SK-N-MC (cell line): Measurements from ENCODE around the gene DCAF11.
A peak's percentile ranks its signal among the peaks of the same experiment; 100 is the strongest.

Experiments
- DNase-seq: peaks from one replicate; pipeline ENCODE4 v3.0.0-alpha.2; 2011; ENCODE audit warnings: low read depth, low spot score
- H3K27ac ChIP-seq: fragments of 200-600 bp; sonication (generic); 2 replicates; pipeline ENCODE4 v1.5.1; 2016; ENCODE audit warnings: mixed run types
- H3K36me3 ChIP-seq: fragments of 200-600 bp; sonication (generic); 2 replicates; pipeline ENCODE4 v1.6.1; 2017; ENCODE audit warnings: antibody characterized with exemption, low read length, mixed read lengths; ENCODE audit not compliant: insufficient read depth
- H3K4me3 ChIP-seq: fragments of 200-600 bp; sonication (generic); 2 replicates; pipeline ENCODE4 v1.5.1; 2016
- H3K9ac ChIP-seq: fragments of 200-600 bp; sonication (generic); 2 replicates; pipeline ENCODE4 v1.8.0; 2017; ENCODE audit warnings: mixed run types, mixed read lengths; ENCODE audit not compliant: insufficient read length
- H3K9me3 ChIP-seq: fragments of 200-600 bp; sonication (generic); 2 replicates; pipeline ENCODE4 v1.6.1; 2017; ENCODE audit warnings: low read depth, mild to moderate bottlenecking, antibody characterized with exemption, low read length, moderate library complexity, mixed read lengths
- EZH2 ChIP-seq: fragments of 200-600 bp; sonication (generic); IDR thresholded peaks from one replicate; pipeline ENCODE4 v1.6.1; 2017; ENCODE audit warnings: antibody characterized with exemption
- FOXP2 ChIP-seq: optimal IDR thresholded peaks from 2 replicates; pipeline ENCODE3; 2011; ENCODE audit warnings: mild to moderate bottlenecking, moderate library complexity; ENCODE audit not compliant: insufficient read depth; ENCODE audit errors: extremely low read length, control extremely low read depth
- POLR2AphosphoS5 ChIP-seq: IDR thresholded peaks from 2 replicates; pipeline ENCODE4 v1.6.1; 2012; ENCODE audit warnings: mild to moderate bottlenecking, low read depth, low read length, borderline replicate concordance

The DCAF11 gene

GRCh38 chr14:24135584-24135833 lies 20.9 kb downstream of the DCAF11 start:
- TF ChIP-seq FOXP2 = no peak
- no peak for TF ChIP-seq EZH2
- TF ChIP-seq POLR2AphosphoS5 = no peak
- no peak overlapping the region for H3K9ac ChIP-seq
- peak overlapping the region; percentile 94 for H3K4me3 ChIP-seq
- DNase-seq = no peak
- H3K36me3 ChIP-seq = peaks cover 19% of the 10 kb centered on the region
- H3K9me3 ChIP-seq = no peaks in the 10 kb centered on the region
- no peak overlapping the region for H3K27ac ChIP-seq

- TF ChIP-seq POLR2AphosphoS5 = peak; percentile 71; the same call in 1 of the 2 replicates
- TF ChIP-seq EZH2 = no peak
- peak; percentile 77 for TF ChIP-seq FOXP2
- Histone ChIP-seq H3K9ac (peak within 1 kb of the TSS; percentile 84), H3K9me3 (no peaks in the 10 kb centered on the region), H3K36me3 (peaks cover 19% of the 10 kb centered on the region), H3K27ac (no peak within 1 kb of the TSS), H3K4me3 (peak within 1 kb of the TSS; percentile 94)
- DNase-seq = no peak
Observed at GRCh38 chr14:24135834-24136683, 21.5 kb downstream of the DCAF11 start, which contains the start of gene PSME1. Gene PSME1 (plus strand): TSS chr14:24136194. CDS start chr14:24136263, 69 bp downstream.

- H3K36me3 ChIP-seq = peaks cover 19% of the 10 kb centered on the region
- no peak for DNase-seq
- TF ChIP-seq FOXP2 (no peak), EZH2 (no peak), POLR2AphosphoS5 (no peak)
- no peaks in the 10 kb centered on the region for H3K9me3 ChIP-seq
- H3K9ac ChIP-seq = peak overlapping the region; percentile 84
- H3K27ac ChIP-seq = no peak overlapping the region
- peak overlapping the region; percentile 94 for H3K4me3 ChIP-seq
Observed at GRCh38 chr14:24136684-24137528, 22.3 kb downstream of the DCAF11 start.

- TF ChIP-seq POLR2AphosphoS5 (no peak; the same call in 1 of the 2 replicates), EZH2 (no peak), FOXP2 (no peak)
- peaks cover 19% of the 10 kb centered on the region for H3K36me3 ChIP-seq
- H3K9me3 ChIP-seq = no peaks in the 10 kb centered on the region
- no peak for DNase-seq
- H3K4me3 ChIP-seq = no peak overlapping the region
- H3K27ac ChIP-seq = no peak overlapping the region
- no peak overlapping the region for H3K9ac ChIP-seq
Observed at GRCh38 chr14:24137529-24138395, 23.2 kb downstream of the DCAF11 start.

- TF ChIP-seq POLR2AphosphoS5 (0 out of 2 replicates have a peak, but pooled peaks have one; percentile 6), EZH2 (no peak), FOXP2 (no peak)
- H3K9me3 ChIP-seq = no peaks in the 10 kb centered on the region
- H3K4me3 ChIP-seq = no peak overlapping the region
- no peak for DNase-seq
- H3K36me3 ChIP-seq = peaks cover 19% of the 10 kb centered on the region
- no peak overlapping the region for H3K9ac ChIP-seq
- no peak overlapping the region for H3K27ac ChIP-seq
Observed at GRCh38 chr14:24138396-24139271, 24.1 kb downstream of the DCAF11 start.

- H3K27ac ChIP-seq = no peak overlapping the region
- H3K9ac ChIP-seq = no peak overlapping the region
- no peak overlapping the region; the same call in 1 of the 2 replicates for H3K4me3 ChIP-seq
- TF ChIP-seq EZH2 = no peak
- TF ChIP-seq FOXP2 = no peak
- TF ChIP-seq POLR2AphosphoS5 = no peak
- H3K36me3 ChIP-seq = peaks cover 19% of the 10 kb centered on the region
- no peaks in the 10 kb centered on the region for H3K9me3 ChIP-seq
- DNase-seq = no peak
Observed at GRCh38 chr14:24139272-24139934, 24.8 kb downstream of the DCAF11 start.

GRCh38 chr14:24141097-24141880 lies 26.7 kb downstream of the DCAF11 start, which contains the start of gene EMC9:
Gene EMC9 (minus strand): TSS chr14:24141591. CDS start chr14:24141304, 287 bp downstream.
- Histone ChIP-seq H3K36me3 (peaks cover 19% of the 10 kb centered on the region), H3K9ac (peak within 1 kb of the TSS; percentile 81), H3K27ac (peak within 1 kb of the TSS; percentile 77), H3K9me3 (no peaks in the 10 kb centered on the region), H3K4me3 (peak within 1 kb of the TSS; percentile 86)
- no peak for TF ChIP-seq FOXP2
- peak; percentile 94 for TF ChIP-seq POLR2AphosphoS5
- peak; percentile 97 for DNase-seq
